A673 (cell line): ENCODE results near the gene ITGBL1.

Experiments used
- EZH2 ChIP-seq: fragments of 200-600 bp; sonication (generic); IDR thresholded peaks from 2 replicates; pipeline ENCODE4 v1.6.1; 2017; ENCODE audit warnings: borderline replicate concordance, low read depth, mild to moderate bottlenecking, mixed read lengths, antibody characterized with exemption, low read length; ENCODE audit not compliant: poor library complexity, severe bottlenecking
- TF ChIP-seq, protein P1 (sequence below): fragments of 300-800, 200-600 bp; sonication (generic); conservative IDR thresholded peaks from 2 replicates; pipeline ENCODE4 v1.5.1; 2017; ENCODE audit warnings: low read depth, mild to moderate bottlenecking, antibody characterized with exemption, low read length, moderate library complexity, mixed read lengths

DNA sequence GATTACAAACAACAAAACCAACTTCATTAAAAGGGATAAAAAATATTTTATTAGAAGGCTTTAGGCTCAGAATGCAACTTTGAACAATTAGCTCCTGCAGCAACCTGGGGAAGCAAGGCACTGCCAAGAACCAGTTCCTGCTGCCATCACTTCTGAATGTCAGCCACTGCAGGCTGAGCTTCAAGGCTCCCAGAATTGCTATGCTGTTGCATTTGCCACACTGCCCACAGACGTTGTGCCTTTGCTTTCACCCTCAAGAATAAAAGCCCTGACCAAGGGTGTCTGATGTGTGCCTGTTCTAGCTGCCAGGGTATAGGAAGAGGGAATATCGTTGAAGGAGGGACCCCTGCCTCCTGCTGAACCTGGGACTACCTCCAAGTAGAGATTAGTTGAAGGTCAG is 238.4 kb downstream of the ITGBL1 start:
- TF ChIP-seq, protein P1, sequence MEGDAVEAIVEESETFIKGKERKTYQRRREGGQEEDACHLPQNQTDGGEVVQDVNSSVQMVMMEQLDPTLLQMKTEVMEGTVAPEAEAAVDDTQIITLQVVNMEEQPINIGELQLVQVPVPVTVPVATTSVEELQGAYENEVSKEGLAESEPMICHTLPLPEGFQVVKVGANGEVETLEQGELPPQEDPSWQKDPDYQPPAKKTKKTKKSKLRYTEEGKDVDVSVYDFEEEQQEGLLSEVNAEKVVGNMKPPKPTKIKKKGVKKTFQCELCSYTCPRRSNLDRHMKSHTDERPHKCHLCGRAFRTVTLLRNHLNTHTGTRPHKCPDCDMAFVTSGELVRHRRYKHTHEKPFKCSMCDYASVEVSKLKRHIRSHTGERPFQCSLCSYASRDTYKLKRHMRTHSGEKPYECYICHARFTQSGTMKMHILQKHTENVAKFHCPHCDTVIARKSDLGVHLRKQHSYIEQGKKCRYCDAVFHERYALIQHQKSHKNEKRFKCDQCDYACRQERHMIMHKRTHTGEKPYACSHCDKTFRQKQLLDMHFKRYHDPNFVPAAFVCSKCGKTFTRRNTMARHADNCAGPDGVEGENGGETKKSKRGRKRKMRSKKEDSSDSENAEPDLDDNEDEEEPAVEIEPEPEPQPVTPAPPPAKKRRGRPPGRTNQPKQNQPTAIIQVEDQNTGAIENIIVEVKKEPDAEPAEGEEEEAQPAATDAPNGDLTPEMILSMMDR = no peak
- no peak for TF ChIP-seq EZH2
